ENCODE data around the gene ATRX.

- TF ChIP-seq TAF1 (IDR thresholded peaks at IDR 0.05; ENCODE audit: borderline replicate concordance, insufficient read depth, low read length): no peak
- no peak for TF ChIP-seq SIN3A (IDR thresholded peaks at IDR 0.05; ENCODE audit: borderline replicate concordance, insufficient read depth, low read length)
- no peak for TF ChIP-seq REST (IDR thresholded peaks at IDR 0.05; ENCODE audit: insufficient read depth in 1 of 2, low read depth in 2 of 2, low read length in 2 of 2)
Measured at GRCh38 chrX:77635373-77635772, 150.6 kb downstream of the ATRX start.

Data from PFSK-1 (cell line).